Smooth muscle cell (in vitro differentiated cells): ENCODE data around the gene EPHA3. TPM values are rescaled to one million over a fixed set of nuclear protein-coding genes. Genes with fewer than 3 reads are reported as not detected.

Experiments used
- DNase-seq: peaks from one replicate; lab custom pipeline; 2025; ENCODE audit not compliant: unreplicated experiment; lab: John Stamatoyannopoulos, UW
- H2AFZ ChIP-seq: fragments of 200-600 bp; sonication (generic); 2 replicates; pipeline ENCODE4 v1.6.0; 2016; ENCODE audit warnings: antibody characterized with exemption, low read depth, mild to moderate bottlenecking
- H3F3A ChIP-seq: fragments of 200-600 bp; sonication (generic); 2 replicates; pipeline ENCODE4 v1.6.0; 2017; ENCODE audit warnings: antibody characterized with exemption, low read depth
- H3K27ac ChIP-seq: fragments of 200-600 bp; sonication (generic); 2 replicates; pipeline ENCODE4 v1.5.1; 2016; ENCODE audit warnings: low read depth, mild to moderate bottlenecking
- H3K27me3 ChIP-seq: fragments of 200-600 bp; sonication (generic); 2 replicates; pipeline ENCODE4 v1.6.1; 2016; ENCODE audit warnings: low read depth, mild to moderate bottlenecking
- H3K36me3 ChIP-seq: fragments of 200-600 bp; sonication (generic); 2 replicates; pipeline ENCODE4 v1.5.1; 2016; ENCODE audit warnings: low read depth
- H3K4me1 ChIP-seq: fragments of 200-600 bp; sonication (generic); 2 replicates; pipeline ENCODE4 v1.5.1; 2016; ENCODE audit warnings: low read depth
- H3K4me2 ChIP-seq: fragments of 200-600 bp; sonication (generic); 2 replicates; pipeline ENCODE4 v1.6.0; 2016; ENCODE audit warnings: mild to moderate bottlenecking
- H3K4me3 ChIP-seq: fragments of 200-600 bp; sonication (generic); 2 replicates; pipeline ENCODE4 v1.5.1; 2016; ENCODE audit warnings: mild to moderate bottlenecking
- H3K79me2 ChIP-seq: fragments of 200-600 bp; sonication (generic); 2 replicates; pipeline ENCODE4 v1.6.0; 2016; ENCODE audit warnings: low read depth, mild to moderate bottlenecking
- H3K9ac ChIP-seq: fragments of 200-600 bp; sonication (generic); 2 replicates; pipeline ENCODE4 v1.6.0; 2016; ENCODE audit warnings: low read depth
- H3K9me3 ChIP-seq: fragments of 200-600 bp; sonication (generic); replicated peaks from 2 replicates; pipeline ENCODE4 v1.5.1; 2016; ENCODE audit warnings: low read depth
- H4K20me1 ChIP-seq: fragments of 200-600 bp; sonication (generic); 2 replicates; pipeline ENCODE4 v1.6.0; 2016; ENCODE audit warnings: low read depth
- CTCF ChIP-seq: fragments of 200-600 bp; sonication (generic); IDR thresholded peaks from 2 replicates; pipeline ENCODE4 v1.5.1; 2017; ENCODE audit warnings: borderline replicate concordance, mild to moderate bottlenecking, antibody characterized with exemption; ENCODE audit not compliant: insufficient read depth, poor library complexity, severe bottlenecking
- WGBS: methylation state at CpG from one replicate; pipeline ENCODE4 v1.1.7; 2016; ENCODE audit warnings: low lambda C conversion rate; 5-methylcytosine and 5-hydroxymethylcytosine counted together
- polyA plus RNA-seq: library from polyadenylated mRNA; unstranded; fragments of >200 nt; fragmentation: Nextera tagmentation; extraction: Ambion mirVana; gene quantifications from 2 replicates; pipeline ENCODE4 v1.2.1, GENCODE V29; 2016
- total RNA-seq: library from RNA; depleted of rRNA; stranded (reverse); fragments of >200 nt; gene quantifications from 2 replicates; pipeline ENCODE4 v1.2.3, GENCODE V29; 2014

Gene EPHA3
- total and polyA plus RNA-seq, 2 experiments from 2014 or later: 0.62 to 1.7 TPM

- Histone ChIP-seq H3K27ac (no peak overlapping the region), H3K4me3 (peak overlapping the region; percentile 54), H2AFZ (peak overlapping the region; percentile 79), H3K4me1 (no peaks in the 10 kb centered on the region), H4K20me1 (no peaks in the 10 kb centered on the region), H3K9ac (no peak overlapping the region), H3K79me2 (no peaks in the 10 kb centered on the region), H3K4me2 (peak overlapping the region; percentile 89), H3K36me3 (no peaks in the 10 kb centered on the region), H3K27me3 (peaks cover 67% of the 10 kb centered on the region), H3K9me3 (no peaks in the 10 kb centered on the region), H3F3A (no peaks in the 10 kb centered on the region)
- DNase-seq: no peak
- 44% methylated on average over 5 of the region's 5 CpGs for WGBS
- TF ChIP-seq CTCF: no peak
Observed at GRCh38 chr3:89108291-89108550, 800 bp downstream of the EPHA3 start.

GRCh38 chr3:89113344-89113743, 5.9 kb downstream of the EPHA3 start:
- Histone ChIP-seq H3K27me3 (peaks cover 53% of the 10 kb centered on the region), H3K36me3 (no peaks in the 10 kb centered on the region), H3K9ac (no peak overlapping the region), H3K27ac (no peak overlapping the region), H3K4me3 (no peak overlapping the region), H3K9me3 (no peaks in the 10 kb centered on the region), H3K4me1 (peaks cover 13% of the 10 kb centered on the region), H3K79me2 (no peaks in the 10 kb centered on the region), H3F3A (no peaks in the 10 kb centered on the region), H3K4me2 (no peak overlapping the region), H4K20me1 (no peaks in the 10 kb centered on the region), H2AFZ (no peak overlapping the region)
- no peak for TF ChIP-seq CTCF
- no peak for DNase-seq
- 85% methylated on average over 4 of the region's 4 CpGs for WGBS

GRCh38 chr3:89113893-89114840, 6.7 kb downstream of the EPHA3 start:
- Histone ChIP-seq H2AFZ (peak overlapping the region; percentile 90), H3K9me3 (no peaks in the 10 kb centered on the region), H3K27ac (no peak overlapping the region), H3K4me1 (peaks cover 13% of the 10 kb centered on the region), H3K36me3 (no peaks in the 10 kb centered on the region), H3K4me3 (peak overlapping the region; percentile 68), H3K27me3 (peaks cover 45% of the 10 kb centered on the region), H3K4me2 (peak overlapping the region; percentile 93), H4K20me1 (no peaks in the 10 kb centered on the region), H3K9ac (no peak overlapping the region), H3F3A (no peaks in the 10 kb centered on the region), H3K79me2 (no peaks in the 10 kb centered on the region)
- peak; percentile 28 for DNase-seq
- 6% methylated on average over 42 of the region's 42 CpGs for WGBS
- TF ChIP-seq CTCF: peak; percentile 56

- no peak for DNase-seq
- Histone ChIP-seq H3K9ac (no peak overlapping the region), H3F3A (no peaks in the 10 kb centered on the region), H2AFZ (peak overlapping the region; percentile 90), H3K4me2 (peak overlapping the region; percentile 93), H3K27me3 (peaks cover 38% of the 10 kb centered on the region), H3K4me3 (peak overlapping the region; percentile 68), H3K4me1 (peaks cover 13% of the 10 kb centered on the region), H3K36me3 (no peaks in the 10 kb centered on the region), H4K20me1 (no peaks in the 10 kb centered on the region), H3K79me2 (no peaks in the 10 kb centered on the region), H3K27ac (no peak overlapping the region), H3K9me3 (no peaks in the 10 kb centered on the region)
- 13% methylated on average over 13 of the region's 13 CpGs for WGBS
- no peak for TF ChIP-seq CTCF
Observed at GRCh38 chr3:89114841-89115223, 7.4 kb downstream of the EPHA3 start.
